OCI-LY1 (cell line): ENCODE measurements around the gene TAF4.

Source experiments
- H2AFZ ChIP-seq: fragments of 200-600 bp; sonication (generic), shearing (Covaris generic); 2 replicates; pipeline ENCODE4 v1.6.0; 2014; ENCODE audit warnings: antibody characterized with exemption, mild to moderate bottlenecking, low read length
- H3F3A ChIP-seq: fragments of 200-600 bp; sonication (generic), shearing (Covaris generic); 2 replicates; pipeline ENCODE4 v1.6.0; 2014; ENCODE audit warnings: mild to moderate bottlenecking, antibody characterized with exemption, low read length, moderate library complexity; ENCODE audit not compliant: insufficient read depth
- H3K27ac ChIP-seq: fragments of 200-600 bp; sonication (generic); 2 replicates; pipeline ENCODE4 v1.5.1; 2014; ENCODE audit warnings: low read length, mixed run types, mild to moderate bottlenecking, low read depth; ENCODE audit not compliant: poor library complexity, severe bottlenecking
- H3K27me3 ChIP-seq: fragments of 200-600 bp; sonication (generic); 2 replicates; pipeline ENCODE4 v1.6.0; 2014; ENCODE audit warnings: antibody characterized with exemption, mild to moderate bottlenecking, low read length, moderate library complexity; ENCODE audit not compliant: insufficient read depth
- H3K36me3 ChIP-seq: fragments of 200-600 bp; sonication (generic); 2 replicates; pipeline ENCODE4 v1.6.1; 2014; ENCODE audit warnings: mild to moderate bottlenecking, antibody characterized with exemption, low read length, moderate library complexity, mixed read lengths; ENCODE audit not compliant: insufficient read depth
- H3K4me1 ChIP-seq: fragments of 200-600 bp; sonication (generic); 2 replicates; pipeline ENCODE4 v1.5.1; 2014; ENCODE audit warnings: mild to moderate bottlenecking, low read length, moderate library complexity; ENCODE audit not compliant: insufficient read depth, severe bottlenecking
- H3K4me2 ChIP-seq: fragments of 200-600 bp; sonication (generic), shearing (Covaris generic); 2 replicates; pipeline ENCODE4 v1.6.1; 2014; ENCODE audit warnings: low read length
- H3K4me3 ChIP-seq: fragments of 200-600 bp; sonication (generic); 2 replicates; pipeline ENCODE4 v1.5.1; 2014; ENCODE audit warnings: low read length, low read depth, mild to moderate bottlenecking, mixed read lengths; ENCODE audit not compliant: poor library complexity, severe bottlenecking
- H3K79me2 ChIP-seq: fragments of 200-600 bp; shearing (Covaris generic); 2 replicates; pipeline ENCODE4 v1.6.1; 2016; ENCODE audit warnings: mixed run types, low read length, mixed read lengths; ENCODE audit not compliant: insufficient read depth
- H3K9ac ChIP-seq: fragments of 200-600 bp; sonication (generic), shearing (Covaris generic); 2 replicates; pipeline ENCODE4 v1.6.1; 2014; ENCODE audit warnings: mild to moderate bottlenecking, low read length, mixed read lengths
- H3K9me2 ChIP-seq: fragments of 200-600 bp; sonication (generic), shearing (Covaris generic); 2 replicates; pipeline ENCODE4 v1.6.1; 2014; ENCODE audit warnings: low read depth, mild to moderate bottlenecking, low read length, mixed read lengths
- H3K9me3 ChIP-seq: fragments of 200-600 bp; shearing (Covaris generic); 2 replicates; pipeline ENCODE4 v1.6.1; 2014; ENCODE audit warnings: low read length, mixed read lengths
- H4K20me1 ChIP-seq: fragments of 200-600 bp; sonication (generic), shearing (Covaris generic); 2 replicates; pipeline ENCODE4 v1.6.0; 2016; ENCODE audit warnings: mild to moderate bottlenecking, low read length; ENCODE audit not compliant: insufficient read depth
- CTCF ChIP-seq: fragments of 200-600 bp; sonication (generic), shearing (Covaris generic); IDR thresholded peaks from 2 replicates; pipeline ENCODE4 v1.5.1; 2017; ENCODE audit warnings: mild to moderate bottlenecking, antibody characterized with exemption, low read length, moderate library complexity, mixed read lengths
- EZH2 ChIP-seq: fragments of 200-600 bp; sonication (generic), shearing (Covaris generic); IDR thresholded peaks from 2 replicates; pipeline ENCODE4 v1.8.0; 2017; ENCODE audit warnings: borderline replicate concordance, mixed run types, mild to moderate bottlenecking, antibody characterized with exemption, low read length, moderate library complexity, mixed read lengths

The TAF4 gene

DNA sequence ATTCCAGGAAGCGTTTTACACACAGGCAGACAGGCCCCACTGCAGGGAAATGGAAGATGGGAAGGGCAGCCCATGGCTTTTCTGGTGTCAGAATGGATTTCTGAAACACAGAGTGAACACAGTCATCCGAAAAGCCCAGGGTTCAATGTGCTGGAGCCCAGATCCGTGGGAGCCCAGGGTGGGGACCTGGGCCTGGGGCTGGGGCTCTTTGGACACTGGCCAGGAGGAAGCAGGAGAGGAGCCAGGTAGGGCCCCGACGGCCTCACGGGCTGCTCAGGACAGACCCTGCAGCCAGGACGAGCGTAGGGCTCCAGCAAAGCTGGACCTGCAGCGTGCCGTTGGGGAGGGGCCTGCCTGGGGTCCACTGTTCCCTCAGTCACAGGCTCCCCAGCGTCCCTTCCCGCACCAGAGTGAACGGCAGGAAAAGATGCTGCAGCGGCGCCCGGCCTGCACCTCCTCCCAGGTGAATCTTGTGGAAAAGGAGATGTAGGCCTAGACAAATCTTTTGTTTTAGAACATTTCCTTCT is 32.3 kb upstream of the TAF4 start:
- Histone ChIP-seq H3K9me2 (no peaks in the 10 kb centered on the region), H3K36me3 (no peaks in the 10 kb centered on the region), H3K27me3 (peaks cover 8% of the 10 kb centered on the region), H3K9me3 (no peaks in the 10 kb centered on the region), H3F3A (no peaks in the 10 kb centered on the region), H3K4me1 (no peaks in the 10 kb centered on the region), H3K27ac (no peak overlapping the region), H3K4me3 (no peak overlapping the region), H3K79me2 (no peaks in the 10 kb centered on the region), H3K4me2 (no peak overlapping the region), H4K20me1 (no peaks in the 10 kb centered on the region), H3K9ac (no peak overlapping the region), H2AFZ (no peak overlapping the region)
- TF ChIP-seq CTCF (no peak), EZH2 (no peak)

DNA sequence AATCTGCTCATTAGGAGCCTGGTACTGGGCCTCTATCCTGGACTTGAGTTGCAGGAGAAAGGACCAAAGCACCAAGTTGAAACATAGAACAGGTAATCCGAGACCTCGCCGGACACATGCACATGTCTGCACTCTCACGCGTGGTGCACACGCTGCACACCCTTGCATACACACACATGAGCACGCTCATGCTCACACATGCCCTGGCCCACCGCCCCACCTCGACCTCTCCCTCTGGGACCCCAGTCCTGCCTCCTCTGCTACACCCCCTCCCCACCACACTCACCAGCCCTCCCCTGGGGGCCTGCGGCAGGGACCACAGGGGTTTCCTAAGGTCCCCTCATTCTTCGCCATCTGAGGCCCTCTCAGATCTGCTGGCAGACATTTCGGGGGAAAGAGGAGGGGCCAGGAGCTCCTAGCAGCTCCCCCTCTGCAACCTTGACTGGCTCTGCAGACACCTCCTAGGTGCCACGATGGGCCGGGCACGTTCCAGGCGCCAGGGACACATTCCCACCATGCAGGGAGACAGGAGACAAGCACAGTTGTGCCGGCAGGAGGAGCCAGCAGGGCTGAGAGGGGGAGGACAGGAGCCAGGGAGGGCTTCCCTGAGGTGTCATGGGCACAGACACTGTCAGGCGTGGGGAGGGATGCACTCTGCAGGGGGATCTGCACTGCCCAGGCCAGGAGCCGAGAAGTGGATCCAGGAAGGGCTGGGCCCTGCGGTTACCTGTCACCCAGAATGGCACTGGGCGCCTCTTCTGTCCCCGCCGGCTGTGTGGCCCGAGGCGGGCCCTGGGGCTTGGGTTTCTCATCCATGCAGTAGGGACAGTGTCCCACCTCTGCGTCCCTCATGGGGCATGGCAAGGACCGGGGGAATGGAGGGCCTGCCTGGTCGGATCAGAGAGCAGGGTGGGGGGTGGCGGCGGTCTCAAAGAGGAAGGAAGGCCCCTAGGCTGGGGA is 31.0 kb upstream of the TAF4 start:
- Histone ChIP-seq H3K79me2 (no peaks in the 10 kb centered on the region), H3K9me2 (no peaks in the 10 kb centered on the region), H3K4me2 (no peak overlapping the region), H3K9ac (no peak overlapping the region), H3K9me3 (no peaks in the 10 kb centered on the region), H2AFZ (no peak overlapping the region), H3F3A (no peaks in the 10 kb centered on the region), H3K27ac (no peak overlapping the region), H3K36me3 (no peaks in the 10 kb centered on the region), H3K27me3 (peaks cover 13% of the 10 kb centered on the region), H4K20me1 (no peaks in the 10 kb centered on the region), H3K4me1 (no peaks in the 10 kb centered on the region), H3K4me3 (no peak overlapping the region)
- TF ChIP-seq CTCF: no peak
- TF ChIP-seq EZH2: no peak

GRCh38 chr20:62089393-62089792 is 23.7 kb upstream of the TAF4 start:
- peaks cover 10% of the 10 kb centered on the region; the same call in 1 of the 2 replicates for H3K27me3 ChIP-seq
- no peaks in the 10 kb centered on the region for H3K9me2 ChIP-seq
- H3K9me3 ChIP-seq: no peaks in the 10 kb centered on the region
- H3K4me1 ChIP-seq: no peaks in the 10 kb centered on the region
- H3K36me3 ChIP-seq: no peaks in the 10 kb centered on the region
- no peak for TF ChIP-seq CTCF
- no peak for TF ChIP-seq EZH2
- H3K4me2 ChIP-seq: no peak overlapping the region
- H3K27ac ChIP-seq: no peak overlapping the region
- no peak overlapping the region for H3K9ac ChIP-seq
- H2AFZ ChIP-seq: no peak overlapping the region
- no peaks in the 10 kb centered on the region for H4K20me1 ChIP-seq
- H3K79me2 ChIP-seq: no peaks in the 10 kb centered on the region
- H3K4me3 ChIP-seq: no peak overlapping the region
- no peaks in the 10 kb centered on the region for H3F3A ChIP-seq
